Retinal pigment epithelial cell (primary cell): Measurements from ENCODE around the gene LRP3.

Source experiments
- DNase-seq: peaks from one replicate; pipeline ENCODE4 v3.0.0-alpha.2; 2010; ENCODE audit warnings: low read depth
- H3K4me3 ChIP-seq: 2 replicates; pipeline ENCODE4 v1.5.1; 2011; ENCODE audit warnings: mild to moderate bottlenecking, low read length, control low read depth, moderate library complexity
- TF ChIP-seq, protein P1 (sequence below): conservative IDR thresholded peaks from 2 replicates; pipeline ENCODE4 v1.5.1; 2011; ENCODE audit warnings: low read depth, low read length, control low read depth, inconsistent platforms

The LRP3 gene

DNA sequence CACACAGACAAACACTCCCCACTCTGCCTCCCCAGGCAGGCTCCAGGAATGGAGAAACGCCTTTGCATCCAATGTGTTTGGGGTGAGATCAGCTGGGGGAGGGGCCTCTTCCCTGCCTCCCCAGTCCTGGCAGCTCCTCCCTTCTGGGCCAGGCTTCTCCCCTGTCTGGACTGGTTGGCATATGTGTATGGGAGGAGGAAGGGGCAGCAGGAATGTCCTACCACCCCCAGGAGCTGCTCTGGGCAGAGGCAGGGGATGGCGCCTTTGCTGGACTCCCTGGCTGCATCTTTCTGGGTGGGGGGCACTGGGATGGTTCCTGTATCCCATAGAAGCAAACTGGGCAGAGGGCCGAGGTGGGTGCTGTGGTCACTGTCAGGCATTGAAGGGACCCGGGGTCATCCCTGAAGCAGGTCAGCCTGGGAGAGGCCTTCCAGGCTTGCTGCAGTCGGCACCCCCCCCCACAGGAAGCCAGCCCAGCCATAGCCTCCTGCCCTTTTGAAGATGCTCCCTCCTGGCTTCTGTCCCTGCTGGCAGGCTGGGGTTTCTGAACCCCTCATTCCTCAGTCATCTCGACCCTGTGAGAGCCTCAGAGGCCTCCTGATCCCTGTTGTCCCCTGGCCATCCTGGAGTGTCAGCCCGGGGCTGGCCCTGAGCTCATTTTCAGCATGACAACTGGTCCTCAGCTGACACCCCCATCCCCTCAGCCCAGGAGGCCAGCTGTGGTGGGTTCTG, 52.7 kb downstream of the LRP3 start:
- TF ChIP-seq, protein P1, sequence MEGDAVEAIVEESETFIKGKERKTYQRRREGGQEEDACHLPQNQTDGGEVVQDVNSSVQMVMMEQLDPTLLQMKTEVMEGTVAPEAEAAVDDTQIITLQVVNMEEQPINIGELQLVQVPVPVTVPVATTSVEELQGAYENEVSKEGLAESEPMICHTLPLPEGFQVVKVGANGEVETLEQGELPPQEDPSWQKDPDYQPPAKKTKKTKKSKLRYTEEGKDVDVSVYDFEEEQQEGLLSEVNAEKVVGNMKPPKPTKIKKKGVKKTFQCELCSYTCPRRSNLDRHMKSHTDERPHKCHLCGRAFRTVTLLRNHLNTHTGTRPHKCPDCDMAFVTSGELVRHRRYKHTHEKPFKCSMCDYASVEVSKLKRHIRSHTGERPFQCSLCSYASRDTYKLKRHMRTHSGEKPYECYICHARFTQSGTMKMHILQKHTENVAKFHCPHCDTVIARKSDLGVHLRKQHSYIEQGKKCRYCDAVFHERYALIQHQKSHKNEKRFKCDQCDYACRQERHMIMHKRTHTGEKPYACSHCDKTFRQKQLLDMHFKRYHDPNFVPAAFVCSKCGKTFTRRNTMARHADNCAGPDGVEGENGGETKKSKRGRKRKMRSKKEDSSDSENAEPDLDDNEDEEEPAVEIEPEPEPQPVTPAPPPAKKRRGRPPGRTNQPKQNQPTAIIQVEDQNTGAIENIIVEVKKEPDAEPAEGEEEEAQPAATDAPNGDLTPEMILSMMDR = no peak
- H3K4me3 ChIP-seq = no peak overlapping the region
- no peak for DNase-seq

DNA sequence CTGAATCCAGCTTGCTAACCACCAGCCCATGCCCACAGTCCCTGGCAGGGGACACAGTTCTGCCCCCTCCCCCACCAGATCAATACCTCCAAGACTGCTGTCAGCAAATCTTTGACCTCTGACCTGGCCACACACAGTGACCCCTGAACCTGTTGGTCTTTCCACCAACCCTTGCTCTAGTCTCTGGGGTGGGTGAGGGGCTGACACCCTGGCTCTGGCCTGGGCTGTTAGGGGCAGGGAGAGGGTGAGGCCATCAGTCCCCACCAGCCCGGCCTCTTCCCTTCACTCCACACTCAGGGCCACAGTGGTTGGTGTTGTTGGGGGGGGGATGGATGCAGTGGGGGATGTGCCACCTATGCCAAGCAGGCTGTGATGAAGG, 53.3 kb downstream of the LRP3 start:
- no peak overlapping the region for H3K4me3 ChIP-seq
- DNase-seq = no peak
- TF ChIP-seq, protein P1 = no peak

DNA sequence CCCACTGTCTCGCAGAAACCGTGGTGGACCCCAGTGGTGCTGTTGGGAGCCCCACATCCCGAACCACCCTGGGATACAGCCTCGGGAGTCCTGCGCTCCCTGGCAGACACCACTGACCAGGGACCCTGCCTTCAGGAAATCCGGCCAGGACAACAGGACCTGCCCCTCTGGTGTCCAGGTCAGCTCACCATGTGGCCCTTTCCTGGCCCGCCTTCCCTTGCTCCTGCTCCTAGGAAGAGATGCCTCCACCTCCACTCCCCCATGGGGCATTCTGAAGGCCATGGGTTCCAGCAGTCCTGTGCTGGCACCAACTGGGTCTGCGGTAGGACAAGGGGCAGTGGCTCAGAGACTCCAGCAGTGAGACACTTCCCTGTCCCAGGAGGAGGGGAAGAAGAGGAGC, 54.0 kb downstream of the LRP3 start:
- TF ChIP-seq, protein P1 = no peak
- no peak overlapping the region for H3K4me3 ChIP-seq
- DNase-seq = no peak

DNA sequence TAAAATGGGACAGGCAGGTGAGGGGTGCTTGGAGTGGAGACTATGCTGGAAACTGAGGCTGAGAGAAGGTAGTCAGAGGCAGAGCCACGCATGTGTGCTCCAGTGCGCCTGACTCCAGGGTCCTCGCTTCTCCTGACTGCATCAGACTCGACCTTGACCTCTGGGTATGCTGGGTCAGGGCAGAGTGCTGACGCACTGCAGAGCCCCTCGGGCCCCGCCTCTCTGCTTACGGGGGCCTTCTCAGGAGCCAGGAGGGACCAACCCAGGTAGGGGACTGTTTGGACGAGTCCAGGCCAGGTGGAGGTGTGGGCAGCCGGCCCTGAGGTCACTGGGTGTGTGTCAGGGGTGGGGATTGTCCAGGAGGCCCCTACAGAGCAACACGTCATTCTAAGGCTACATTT, 54.4 kb downstream of the LRP3 start:
- DNase-seq = no peak
- TF ChIP-seq, protein P1 = no peak

DNA sequence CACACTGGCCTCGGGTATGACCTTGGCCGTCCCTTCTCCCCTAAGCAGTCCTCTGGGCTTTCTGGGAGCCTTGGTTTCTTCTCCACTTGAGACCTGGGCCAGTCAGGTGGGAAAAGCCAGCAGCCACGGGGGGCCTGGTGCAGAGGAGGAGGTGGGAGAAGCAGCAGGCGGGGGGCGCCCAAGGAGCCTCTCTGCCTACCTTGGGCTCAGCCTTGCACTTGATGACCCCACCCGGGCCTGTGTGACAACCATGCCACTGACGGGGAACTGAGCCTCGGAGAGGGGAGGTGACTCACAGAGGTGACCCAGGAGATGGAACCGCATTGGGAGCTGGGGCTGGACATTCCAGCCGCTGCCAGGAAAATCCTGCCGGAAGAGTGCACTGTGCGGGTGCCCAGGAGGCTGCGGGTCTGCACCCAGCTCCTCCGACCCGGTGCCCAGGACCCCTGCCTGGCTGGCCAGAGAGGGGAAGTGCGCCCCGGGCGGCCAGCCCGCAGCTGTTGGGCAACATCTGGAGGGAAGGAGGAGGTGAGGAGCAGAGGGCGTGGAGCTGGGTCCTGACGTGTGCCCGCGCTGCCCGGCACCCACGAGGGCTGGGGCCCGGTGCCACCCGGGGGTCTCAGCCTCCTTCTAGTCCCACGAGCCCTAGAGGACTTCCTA, 55.0 kb downstream of the LRP3 start:
- no peak overlapping the region for H3K4me3 ChIP-seq
- DNase-seq = no peak
- TF ChIP-seq, protein P1 = no peak

More for the DNA sequence above, 54.4 kb downstream of the LRP3 start:
- no peak overlapping the region for H3K4me3 ChIP-seq

DNA sequence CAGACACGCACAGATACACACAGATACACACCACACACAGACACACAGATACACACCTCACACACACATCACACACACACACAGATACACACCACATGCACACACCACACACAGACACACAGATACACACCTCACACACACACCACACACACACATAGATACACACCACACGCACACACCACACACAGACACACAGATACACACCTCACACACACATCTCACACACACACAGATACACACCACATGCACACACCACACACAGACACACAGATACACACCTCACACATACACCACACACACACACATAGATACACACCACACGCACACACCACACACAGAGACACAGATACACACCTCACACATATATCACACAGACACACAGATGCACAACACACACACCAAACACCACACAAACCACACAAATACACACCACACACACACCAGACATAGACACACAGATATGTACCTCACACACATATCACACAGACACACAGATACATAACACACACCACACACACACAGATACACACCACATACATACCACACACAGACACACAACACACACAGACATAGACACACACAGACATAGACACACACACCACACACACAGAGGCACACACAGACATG, 55.7 kb downstream of the LRP3 start:
- DNase-seq = no peak
- TF ChIP-seq, protein P1 = no peak
- H3K4me3 ChIP-seq = no peak overlapping the region
